ENCODE data around the gene NINJ1. TPM values are rescaled to one million over a fixed set of nuclear protein-coding genes. Genes with fewer than 3 reads are reported as not detected.

NINJ1 gene
- total and polyA plus RNA-seq, 2 of the 4 experiments (the other 2 are of a cell fraction): 21.9 to 38.8 TPM

DNA sequence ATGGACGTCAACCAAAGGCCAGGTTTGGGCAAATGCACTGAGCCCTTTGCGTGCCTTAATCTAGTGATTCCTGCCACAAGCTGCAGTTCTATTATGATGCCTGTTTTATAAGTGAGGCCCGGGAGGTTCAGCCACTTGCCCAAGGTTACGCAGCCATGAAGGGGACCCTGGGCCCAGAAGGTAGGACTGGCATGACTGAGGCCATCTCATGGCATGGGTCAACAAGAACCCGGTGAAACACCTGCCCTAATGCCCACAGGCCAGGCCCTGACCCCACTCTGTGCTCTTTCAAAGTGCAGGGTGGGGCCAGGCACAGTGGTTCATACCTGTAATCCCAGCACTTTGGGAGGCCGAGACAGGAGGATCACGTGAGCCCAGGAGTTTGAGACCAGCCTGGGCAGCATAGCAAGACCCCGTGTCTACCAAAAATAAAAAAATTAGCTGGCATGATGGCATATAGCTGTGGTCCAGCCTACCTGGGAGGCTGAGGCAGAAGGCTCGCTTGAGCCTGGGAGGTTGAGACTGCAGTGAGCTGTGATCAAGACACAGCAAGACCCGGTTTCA is 8.6 kb downstream of the NINJ1 start:
- ATAC-seq (ENCODE audit: low read depth) (no peak), DNase-seq (no peak)
- Histone ChIP-seq H3K4ac (ENCODE audit: low read depth, low read length) (no peak overlapping the region), H3K9me1 (ENCODE audit: insufficient read depth, low read length) (peaks cover 13% of the 10 kb centered on the region), H2AFZ (replicated peaks; ENCODE audit: low read length, poor library complexity) (no peak overlapping the region), H2BK120ac (ENCODE audit: low read depth, low read length) (no peak overlapping the region), H3K27ac (ENCODE audit: insufficient read depth, low read length) (no peak overlapping the region), H3K4me1 (ENCODE audit: control insufficient read depth, insufficient read depth, low read length) (peaks cover 19% of the 10 kb centered on the region), H4K20me1 (ENCODE audit: insufficient read depth, low read length) (peaks cover 24% of the 10 kb centered on the region), H3K9ac (ENCODE audit: low read depth, low read length) (no peak overlapping the region), H3K4me3 (ENCODE audit: insufficient read depth, low read depth, low read length) (no peak overlapping the region), H2BK15ac (ENCODE audit: low read depth, low read length) (no peak overlapping the region), H4K5ac (ENCODE audit: low read depth, low read length) (no peak overlapping the region), H2BK20ac (ENCODE audit: low read depth, low read length) (no peak overlapping the region), H4K8ac (ENCODE audit: low read depth in 2 of 2, low read length in 2 of 2) (no peak overlapping the region), H3K14ac (replicated peaks; ENCODE audit: low read depth, low read length) (no peak overlapping the region), H3K9me3 (ENCODE audit: control insufficient read depth, insufficient read depth, low read length) (no peaks in the 10 kb centered on the region), H3K56ac (ENCODE audit: extremely low read depth, insufficient read depth, low read length) (no peak overlapping the region), H3K27me3 (ENCODE audit: control insufficient read depth, insufficient read depth, low read length) (no peaks in the 10 kb centered on the region), H3K23ac (ENCODE audit: low read depth, low read length) (no peak overlapping the region), H4K91ac (ENCODE audit: insufficient read depth, low read depth, low read length) (no peak overlapping the region), H3K18ac (ENCODE audit: low read depth, low read length) (no peak overlapping the region), H3K79me1 (ENCODE audit: low read depth in 1 of 2, low read length in 2 of 2) (peaks cover 11 to 53% of the 10 kb centered on the region in 2 experiments), H3K4me2 (ENCODE audit: low read depth, low read length) (no peak overlapping the region), H2AK5ac (ENCODE audit: low read depth, low read length) (no peak overlapping the region), H2AK9ac (replicated peaks; ENCODE audit: low read depth, low read length, poor library complexity) (no peak overlapping the region), H3K36me3 (ENCODE audit: control insufficient read depth, insufficient read depth, low read length) (peaks cover 23% of the 10 kb centered on the region), H2BK5ac (ENCODE audit: low read depth, low read length, poor library complexity, severe bottlenecking) (no peak overlapping the region)
- intact Hi-C loops (cut with micrococcal nuclease) (no loop called here), in situ Hi-C loops (cut with MboI; ENCODE audit: low sequenced_read_pairs) (no loop called here), dilution Hi-C loops (cut with HindIII; ENCODE audit: low sequenced_read_pairs, unreplicated experiment) (no loop called here)
- TF ChIP-seq RAD21 (IDR thresholded peaks at IDR 0.05; ENCODE audit: low read length) (no peak), MXI1 (IDR thresholded peaks at IDR 0.05; ENCODE audit: borderline replicate concordance, low read depth, low read length) (no peak), MAFK (IDR thresholded peaks at IDR 0.05; ENCODE audit: low read depth, low read length) (no peak), MAZ (IDR thresholded peaks at IDR 0.05; ENCODE audit: borderline replicate concordance, low read depth, low read length) (no peak), CHD1 (IDR thresholded peaks at IDR 0.05; ENCODE audit: low read depth, low read length) (no peak)
- TF ChIP-seq, protein P1, sequence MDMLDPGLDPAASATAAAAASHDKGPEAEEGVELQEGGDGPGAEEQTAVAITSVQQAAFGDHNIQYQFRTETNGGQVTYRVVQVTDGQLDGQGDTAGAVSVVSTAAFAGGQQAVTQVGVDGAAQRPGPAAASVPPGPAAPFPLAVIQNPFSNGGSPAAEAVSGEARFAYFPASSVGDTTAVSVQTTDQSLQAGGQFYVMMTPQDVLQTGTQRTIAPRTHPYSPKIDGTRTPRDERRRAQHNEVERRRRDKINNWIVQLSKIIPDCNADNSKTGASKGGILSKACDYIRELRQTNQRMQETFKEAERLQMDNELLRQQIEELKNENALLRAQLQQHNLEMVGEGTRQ (IDR thresholded peaks at IDR 0.05; ENCODE audit: low read depth, low read length): no peak
- BruUV-seq (replicated peaks): no TSS peak
- ChIA-PET CTCF (interaction anchor here (0.9 kb wide), 1 partner anchor 17 kb away, joined by 5 read pairs; no protein-coding TSS in a partner anchor), POLR2A (ENCODE audit: unreplicated experiment) (no interaction called here)
- 97% methylated on average over 6 of the region's 10 CpGs; no CpG with 5 or more reads in 1 of the 2 experiments for WGBS, 2 experiments (ENCODE audit: extremely low coverage in 2 of 2, insufficient read length in 1 of 2)
